Measurements from ENCODE around the gene CCDC154. TPM values are rescaled to one million over a fixed set of nuclear protein-coding genes. Genes with fewer than 3 reads are reported as not detected.

CCDC154 gene
- total RNA-seq, 2 donors from 2014 or later = 1.9 to 2.2 TPM

GRCh38 chr16:1449201-1449788 lies 4.9 kb upstream of the CCDC154 start:
- no peak overlapping the region for H3K4me3 ChIP-seq (ENCODE audit: low read length)
- no peak for DNase-seq

GRCh38 chr16:1448536-1449116 lies 4.3 kb upstream of the CCDC154 start:
- Mint-ChIP-seq H3K36me3 (ENCODE audit: low read depth) (peaks cover 20% of the 10 kb centered on the region), H3K9me3 (no peaks in the 10 kb centered on the region), H3K4me3 (no peak overlapping the region), H3K27ac (no peak overlapping the region), H3K4me1 (no peaks in the 10 kb centered on the region), H3K27me3 (ENCODE audit: insufficient read depth) (no peaks in the 10 kb centered on the region)
- no peak overlapping the region for H3K9ac ChIP-seq (ENCODE audit: extremely low read depth, low read length, poor library complexity, severe bottlenecking)
- TF ChIP-seq, protein P1, sequence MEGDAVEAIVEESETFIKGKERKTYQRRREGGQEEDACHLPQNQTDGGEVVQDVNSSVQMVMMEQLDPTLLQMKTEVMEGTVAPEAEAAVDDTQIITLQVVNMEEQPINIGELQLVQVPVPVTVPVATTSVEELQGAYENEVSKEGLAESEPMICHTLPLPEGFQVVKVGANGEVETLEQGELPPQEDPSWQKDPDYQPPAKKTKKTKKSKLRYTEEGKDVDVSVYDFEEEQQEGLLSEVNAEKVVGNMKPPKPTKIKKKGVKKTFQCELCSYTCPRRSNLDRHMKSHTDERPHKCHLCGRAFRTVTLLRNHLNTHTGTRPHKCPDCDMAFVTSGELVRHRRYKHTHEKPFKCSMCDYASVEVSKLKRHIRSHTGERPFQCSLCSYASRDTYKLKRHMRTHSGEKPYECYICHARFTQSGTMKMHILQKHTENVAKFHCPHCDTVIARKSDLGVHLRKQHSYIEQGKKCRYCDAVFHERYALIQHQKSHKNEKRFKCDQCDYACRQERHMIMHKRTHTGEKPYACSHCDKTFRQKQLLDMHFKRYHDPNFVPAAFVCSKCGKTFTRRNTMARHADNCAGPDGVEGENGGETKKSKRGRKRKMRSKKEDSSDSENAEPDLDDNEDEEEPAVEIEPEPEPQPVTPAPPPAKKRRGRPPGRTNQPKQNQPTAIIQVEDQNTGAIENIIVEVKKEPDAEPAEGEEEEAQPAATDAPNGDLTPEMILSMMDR (conservative IDR thresholded peaks at IDR 0.05) = no peak
- H3K27me3 ChIP-seq (ENCODE audit: control insufficient read depth, insufficient read depth, low read length, poor library complexity, severe bottlenecking) = no peaks in the 10 kb centered on the region
- no peak for DNase-seq
- no peaks in the 10 kb centered on the region for H3K4me1 ChIP-seq (ENCODE audit: control insufficient read depth, insufficient read depth, low read length)
- 89 to 94% methylated on average over 19 to 30 of the region's 30 CpGs for WGBS, 2 experiments (ENCODE audit: insufficient coverage in 1 of 2, insufficient read length in 1 of 2)
- H3K36me3 ChIP-seq (ENCODE audit: control insufficient read depth, insufficient read depth, low read length) = peaks cover 9% of the 10 kb centered on the region
- H3K9me3 ChIP-seq (ENCODE audit: control insufficient read depth, low read length) = no peaks in the 10 kb centered on the region
- no peak overlapping the region for H3K27ac ChIP-seq (ENCODE audit: low read depth, low read length)
- H3K4me3 ChIP-seq (ENCODE audit: low read length) = no peak overlapping the region

More at GRCh38 chr16:1449201-1449788, 4.9 kb upstream of the CCDC154 start:
- 94 to 95% methylated on average over 20 to 25 of the region's 25 CpGs for WGBS, 2 experiments (ENCODE audit: insufficient coverage in 1 of 2, insufficient read length in 1 of 2)
- Histone ChIP-seq H3K36me3 (ENCODE audit: control insufficient read depth, insufficient read depth, low read length) (peaks cover 11% of the 10 kb centered on the region), H3K27me3 (ENCODE audit: control insufficient read depth, insufficient read depth, low read length, poor library complexity, severe bottlenecking) (no peaks in the 10 kb centered on the region), H3K9me3 (ENCODE audit: control insufficient read depth, low read length) (no peaks in the 10 kb centered on the region), H3K27ac (ENCODE audit: low read depth, low read length) (no peak overlapping the region), H3K9ac (ENCODE audit: extremely low read depth, low read length, poor library complexity, severe bottlenecking) (no peak overlapping the region), H3K4me1 (ENCODE audit: control insufficient read depth, insufficient read depth, low read length) (no peaks in the 10 kb centered on the region)
- Mint-ChIP-seq H3K4me3 (no peak overlapping the region), H3K36me3 (ENCODE audit: low read depth) (peaks cover 25% of the 10 kb centered on the region), H3K27me3 (ENCODE audit: insufficient read depth) (no peaks in the 10 kb centered on the region), H3K4me1 (no peaks in the 10 kb centered on the region), H3K27ac (no peak overlapping the region), H3K9me3 (no peaks in the 10 kb centered on the region)
- TF ChIP-seq, protein P1 (conservative IDR thresholded peaks at IDR 0.05) = no peak

GRCh38 chr16:1447965-1448364 lies 3.6 kb upstream of the CCDC154 start:
- Histone ChIP-seq H3K4me3 (ENCODE audit: low read length) (no peak overlapping the region), H3K27ac (ENCODE audit: low read depth, low read length) (no peak overlapping the region), H3K9ac (ENCODE audit: extremely low read depth, low read length, poor library complexity, severe bottlenecking) (no peak overlapping the region), H3K9me3 (ENCODE audit: control insufficient read depth, low read length) (no peaks in the 10 kb centered on the region), H3K36me3 (ENCODE audit: control insufficient read depth, insufficient read depth, low read length) (peaks cover 9% of the 10 kb centered on the region), H3K4me1 (ENCODE audit: control insufficient read depth, insufficient read depth, low read length) (no peaks in the 10 kb centered on the region), H3K27me3 (ENCODE audit: control insufficient read depth, insufficient read depth, low read length, poor library complexity, severe bottlenecking) (no peaks in the 10 kb centered on the region)
- Mint-ChIP-seq H3K4me1 (no peaks in the 10 kb centered on the region), H3K36me3 (ENCODE audit: low read depth) (peaks cover 15% of the 10 kb centered on the region), H3K27ac (no peak overlapping the region), H3K27me3 (ENCODE audit: insufficient read depth) (no peaks in the 10 kb centered on the region), H3K4me3 (no peak overlapping the region), H3K9me3 (no peaks in the 10 kb centered on the region)
- no peak for DNase-seq
- TF ChIP-seq, protein P1 (conservative IDR thresholded peaks at IDR 0.05) = no peak
- WGBS, 2 experiments (ENCODE audit: insufficient coverage in 1 of 2, insufficient read length in 1 of 2) = 92 to 93% methylated on average over 10 to 11 of the region's 11 CpGs

All from endodermal cell (in vitro differentiated cells).